Measurements from ENCODE around the gene ZNF469. TPM values are rescaled to one million over a fixed set of nuclear protein-coding genes. Genes with fewer than 3 reads are reported as not detected.

Gene ZNF469
- total RNA-seq, 1 donor from 2014 or later: under 0.01 TPM

GRCh38 chr16:88366704-88367047, 16.1 kb upstream of the ZNF469 start:
- no peak for DNase-seq (ENCODE audit: low read depth)
- no peak for TF ChIP-seq CTCF (IDR thresholded peaks at IDR 0.05; ENCODE audit: insufficient read depth, low read length, severe bottlenecking)
- Histone ChIP-seq H3K27me3 (ENCODE audit: control insufficient read depth, insufficient read depth, low read length) (no peaks in the 10 kb centered on the region), H3K4me3 (ENCODE audit: low read depth, low read length) (no peak overlapping the region), H3K36me3 (ENCODE audit: control insufficient read depth, insufficient read depth, low read length) (no peaks in the 10 kb centered on the region)
- no peak for FAIRE-seq

GRCh38 chr16:88367560-88367959, 15.2 kb upstream of the ZNF469 start:
- FAIRE-seq (no peak), DNase-seq (ENCODE audit: low read depth) (no peak)

GRCh38 chr16:88368036-88368435, 14.7 kb upstream of the ZNF469 start:
- DNase-seq (ENCODE audit: low read depth) (no peak), FAIRE-seq (no peak)
- Histone ChIP-seq H3K36me3 (ENCODE audit: control insufficient read depth, insufficient read depth, low read length) (no peaks in the 10 kb centered on the region), H3K4me3 (ENCODE audit: low read depth, low read length) (no peak overlapping the region), H3K27me3 (ENCODE audit: control insufficient read depth, insufficient read depth, low read length) (no peaks in the 10 kb centered on the region)
- TF ChIP-seq CTCF (IDR thresholded peaks at IDR 0.05; ENCODE audit: insufficient read depth, low read length, severe bottlenecking): no peak

More at GRCh38 chr16:88367560-88367959, 15.2 kb upstream of the ZNF469 start:
- no peak for TF ChIP-seq CTCF (IDR thresholded peaks at IDR 0.05; ENCODE audit: insufficient read depth, low read length, severe bottlenecking)
- Histone ChIP-seq H3K27me3 (ENCODE audit: control insufficient read depth, insufficient read depth, low read length) (no peaks in the 10 kb centered on the region), H3K36me3 (ENCODE audit: control insufficient read depth, insufficient read depth, low read length) (no peaks in the 10 kb centered on the region), H3K4me3 (ENCODE audit: low read depth, low read length) (no peak overlapping the region)

- H3K4me3 ChIP-seq (ENCODE audit: low read depth, low read length): no peak overlapping the region
- H3K27me3 ChIP-seq (ENCODE audit: control insufficient read depth, insufficient read depth, low read length): no peaks in the 10 kb centered on the region
- no peak for FAIRE-seq
- no peaks in the 10 kb centered on the region for H3K36me3 ChIP-seq (ENCODE audit: control insufficient read depth, insufficient read depth, low read length)
- no peak for TF ChIP-seq CTCF (IDR thresholded peaks at IDR 0.05; ENCODE audit: insufficient read depth, low read length, severe bottlenecking)
- DNase-seq (ENCODE audit: low read depth): no peak
Measured at GRCh38 chr16:88368994-88369393, 13.8 kb upstream of the ZNF469 start.

GRCh38 chr16:88369447-88370008, 13.2 kb upstream of the ZNF469 start:
- FAIRE-seq: no peak
- Histone ChIP-seq H3K36me3 (ENCODE audit: control insufficient read depth, insufficient read depth, low read length) (no peaks in the 10 kb centered on the region), H3K27me3 (ENCODE audit: control insufficient read depth, insufficient read depth, low read length) (no peaks in the 10 kb centered on the region), H3K4me3 (ENCODE audit: low read depth, low read length) (no peak overlapping the region)
- no peak for TF ChIP-seq CTCF (IDR thresholded peaks at IDR 0.05; ENCODE audit: insufficient read depth, low read length, severe bottlenecking)
- DNase-seq (ENCODE audit: low read depth): no peak

- no peak overlapping the region for H3K4me3 ChIP-seq (ENCODE audit: low read depth, low read length)
- H3K27me3 ChIP-seq (ENCODE audit: control insufficient read depth, insufficient read depth, low read length): no peaks in the 10 kb centered on the region
- no peak for TF ChIP-seq CTCF (IDR thresholded peaks at IDR 0.05; ENCODE audit: insufficient read depth, low read length, severe bottlenecking)
- DNase-seq (ENCODE audit: low read depth) (no peak), FAIRE-seq (no peak)
- no peaks in the 10 kb centered on the region for H3K36me3 ChIP-seq (ENCODE audit: control insufficient read depth, insufficient read depth, low read length)
Measured at GRCh38 chr16:88370365-88370764, 12.4 kb upstream of the ZNF469 start.

All from bronchial epithelial cell (primary cell).